HG02885 (cell line): ENCODE data around the gene EMC10.
"Not testable (repeated sequence)": the region's sequence is repeated elsewhere in the genome, so short reads cannot be mapped to it uniquely, and the experiment has no call there.

Experiments used
- ATAC-seq: cut with Tn5 transposase; IDR thresholded peaks from one replicate; pipeline ENCODE4 v1.9.1; 2021; ENCODE audit warnings: mild to moderate bottlenecking; ENCODE audit not compliant: unreplicated experiment, poor library complexity

Gene EMC10

GRCh38 chr19:50476224-50476906 is at the start of gene EMC10, which contains the start of gene GARIN5A:
Gene EMC10 (plus strand): TSS chr19:50476507. CDS start chr19:50476545, 38 bp downstream.
Gene GARIN5A (minus strand): TSS chr19:50476848. CDS start chr19:50476388, 460 bp downstream.
- peak; percentile 85 for ATAC-seq

GRCh38 chr19:50427318-50427925 is 48.9 kb upstream of the EMC10 start:
- ATAC-seq, result no peak

GRCh38 chr19:50427997-50428425 is 48.3 kb upstream of the EMC10 start:
- no peak for ATAC-seq

- no peak for ATAC-seq
These were observed 47.4 kb upstream of the EMC10 start for GRCh38 chr19:50428772-50429463.

- ATAC-seq, result no peak
These were observed 45.4 kb upstream of the EMC10 start for GRCh38 chr19:50430888-50431342.

- ATAC-seq, result peak; percentile 82
These were observed 44.7 kb upstream of the EMC10 start for GRCh38 chr19:50431343-50432220.

GRCh38 chr19:50432221-50433028 is 43.9 kb upstream of the EMC10 start, which contains the start of gene MYBPC2:
Gene MYBPC2 (plus strand): TSS chr19:50432892. CDS start chr19:50432954, 62 bp downstream.
- ATAC-seq, result no peak

GRCh38 chr19:50433201-50434180 is 42.8 kb upstream of the EMC10 start:
- no peak for ATAC-seq

GRCh38 chr19:50434525-50434924 is 41.8 kb upstream of the EMC10 start:
- ATAC-seq, result no peak

GRCh38 chr19:50435221-50435620 is 41.1 kb upstream of the EMC10 start:
- no peak for ATAC-seq

GRCh38 chr19:50435627-50436026 is 40.7 kb upstream of the EMC10 start:
- no peak for ATAC-seq

GRCh38 chr19:50437862-50438449 is 38.4 kb upstream of the EMC10 start:
- no peak for ATAC-seq

- not testable (repeated sequence) for ATAC-seq
These were observed 37.2 kb upstream of the EMC10 start for GRCh38 chr19:50439130-50439529.

GRCh38 chr19:50444059-50444458 is 32.2 kb upstream of the EMC10 start:
- no peak for ATAC-seq

- no peak for ATAC-seq
These were observed 29.3 kb upstream of the EMC10 start for GRCh38 chr19:50447053-50447452.

GRCh38 chr19:50447750-50448149 is 28.6 kb upstream of the EMC10 start:
- no peak for ATAC-seq

- no peak for ATAC-seq
These were observed 26.9 kb upstream of the EMC10 start for GRCh38 chr19:50449236-50449899.
